ENCODE measurements around the gene ASIC1. TPM values are rescaled to one million over a fixed set of nuclear protein-coding genes. Genes with fewer than 3 reads are reported as not detected.

Gene ASIC1
- total and polyA plus RNA-seq, 2 experiments from 2014 or later = 0.76 to 1.5 TPM

DNA sequence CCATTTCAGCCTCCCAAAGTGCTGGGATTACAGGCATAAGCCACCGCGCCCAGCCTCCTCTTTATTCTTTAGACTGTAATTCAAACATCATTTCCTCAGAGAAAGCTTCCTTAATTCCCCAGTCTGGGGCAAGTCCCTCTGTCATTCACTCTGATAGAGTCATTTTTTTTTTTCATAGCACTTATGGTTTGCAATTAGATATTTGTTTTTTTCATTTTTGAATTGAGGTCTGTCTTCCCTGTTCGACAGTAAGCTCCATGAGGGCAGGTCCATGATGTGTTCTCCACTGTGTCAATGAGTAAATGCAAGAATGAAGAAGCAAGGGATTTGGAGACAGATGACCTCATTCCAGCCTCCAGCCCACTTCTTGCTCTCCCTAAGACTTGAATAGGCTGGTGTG is 12.1 kb downstream of the ASIC1 start:
- no peak overlapping the region for H3K4me2 ChIP-seq
- Mint-ChIP-seq H3K27me3 (ENCODE audit: insufficient read depth, low read depth, poor library complexity) (peaks cover 9% of the 10 kb centered on the region), H3K27ac (no peak overlapping the region), H3K4me3 (no peak overlapping the region), H3K9me3 (no peaks in the 10 kb centered on the region), H3K36me3 (ENCODE audit: low read depth) (no peaks in the 10 kb centered on the region; the same call in 2 of the 3 replicates), H3K4me1 (peaks cover 26% of the 10 kb centered on the region)
- no peaks in the 10 kb centered on the region for H3K79me2 ChIP-seq (replicated peaks; ENCODE audit: insufficient read depth)
- H4K20me1 ChIP-seq (replicated peaks; ENCODE audit: insufficient read depth) = no peaks in the 10 kb centered on the region
- ATAC-seq (no peak), DNase-seq (ENCODE audit: low spot score) (no peak)
- TF ChIP-seq JUNB (IDR thresholded peaks at IDR 0.05; ENCODE audit: unreplicated experiment) = no peak
- TF ChIP-seq ZNF114 (CRISPR knock-in tag; IDR thresholded peaks at IDR 0.05) = no peak
- no peak for TF ChIP-seq NANOG (IDR thresholded peaks at IDR 0.05; ENCODE audit: borderline replicate concordance)
- TF ChIP-seq, protein P1, sequence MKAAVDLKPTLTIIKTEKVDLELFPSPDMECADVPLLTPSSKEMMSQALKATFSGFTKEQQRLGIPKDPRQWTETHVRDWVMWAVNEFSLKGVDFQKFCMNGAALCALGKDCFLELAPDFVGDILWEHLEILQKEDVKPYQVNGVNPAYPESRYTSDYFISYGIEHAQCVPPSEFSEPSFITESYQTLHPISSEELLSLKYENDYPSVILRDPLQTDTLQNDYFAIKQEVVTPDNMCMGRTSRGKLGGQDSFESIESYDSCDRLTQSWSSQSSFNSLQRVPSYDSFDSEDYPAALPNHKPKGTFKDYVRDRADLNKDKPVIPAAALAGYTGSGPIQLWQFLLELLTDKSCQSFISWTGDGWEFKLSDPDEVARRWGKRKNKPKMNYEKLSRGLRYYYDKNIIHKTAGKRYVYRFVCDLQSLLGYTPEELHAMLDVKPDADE (IDR thresholded peaks at IDR 0.05) = no peak
- no peak for TF ChIP-seq CREB1 (CRISPR knock-in tag; IDR thresholded peaks at IDR 0.05; ENCODE audit: low read depth)
- TF ChIP-seq, protein P2, sequence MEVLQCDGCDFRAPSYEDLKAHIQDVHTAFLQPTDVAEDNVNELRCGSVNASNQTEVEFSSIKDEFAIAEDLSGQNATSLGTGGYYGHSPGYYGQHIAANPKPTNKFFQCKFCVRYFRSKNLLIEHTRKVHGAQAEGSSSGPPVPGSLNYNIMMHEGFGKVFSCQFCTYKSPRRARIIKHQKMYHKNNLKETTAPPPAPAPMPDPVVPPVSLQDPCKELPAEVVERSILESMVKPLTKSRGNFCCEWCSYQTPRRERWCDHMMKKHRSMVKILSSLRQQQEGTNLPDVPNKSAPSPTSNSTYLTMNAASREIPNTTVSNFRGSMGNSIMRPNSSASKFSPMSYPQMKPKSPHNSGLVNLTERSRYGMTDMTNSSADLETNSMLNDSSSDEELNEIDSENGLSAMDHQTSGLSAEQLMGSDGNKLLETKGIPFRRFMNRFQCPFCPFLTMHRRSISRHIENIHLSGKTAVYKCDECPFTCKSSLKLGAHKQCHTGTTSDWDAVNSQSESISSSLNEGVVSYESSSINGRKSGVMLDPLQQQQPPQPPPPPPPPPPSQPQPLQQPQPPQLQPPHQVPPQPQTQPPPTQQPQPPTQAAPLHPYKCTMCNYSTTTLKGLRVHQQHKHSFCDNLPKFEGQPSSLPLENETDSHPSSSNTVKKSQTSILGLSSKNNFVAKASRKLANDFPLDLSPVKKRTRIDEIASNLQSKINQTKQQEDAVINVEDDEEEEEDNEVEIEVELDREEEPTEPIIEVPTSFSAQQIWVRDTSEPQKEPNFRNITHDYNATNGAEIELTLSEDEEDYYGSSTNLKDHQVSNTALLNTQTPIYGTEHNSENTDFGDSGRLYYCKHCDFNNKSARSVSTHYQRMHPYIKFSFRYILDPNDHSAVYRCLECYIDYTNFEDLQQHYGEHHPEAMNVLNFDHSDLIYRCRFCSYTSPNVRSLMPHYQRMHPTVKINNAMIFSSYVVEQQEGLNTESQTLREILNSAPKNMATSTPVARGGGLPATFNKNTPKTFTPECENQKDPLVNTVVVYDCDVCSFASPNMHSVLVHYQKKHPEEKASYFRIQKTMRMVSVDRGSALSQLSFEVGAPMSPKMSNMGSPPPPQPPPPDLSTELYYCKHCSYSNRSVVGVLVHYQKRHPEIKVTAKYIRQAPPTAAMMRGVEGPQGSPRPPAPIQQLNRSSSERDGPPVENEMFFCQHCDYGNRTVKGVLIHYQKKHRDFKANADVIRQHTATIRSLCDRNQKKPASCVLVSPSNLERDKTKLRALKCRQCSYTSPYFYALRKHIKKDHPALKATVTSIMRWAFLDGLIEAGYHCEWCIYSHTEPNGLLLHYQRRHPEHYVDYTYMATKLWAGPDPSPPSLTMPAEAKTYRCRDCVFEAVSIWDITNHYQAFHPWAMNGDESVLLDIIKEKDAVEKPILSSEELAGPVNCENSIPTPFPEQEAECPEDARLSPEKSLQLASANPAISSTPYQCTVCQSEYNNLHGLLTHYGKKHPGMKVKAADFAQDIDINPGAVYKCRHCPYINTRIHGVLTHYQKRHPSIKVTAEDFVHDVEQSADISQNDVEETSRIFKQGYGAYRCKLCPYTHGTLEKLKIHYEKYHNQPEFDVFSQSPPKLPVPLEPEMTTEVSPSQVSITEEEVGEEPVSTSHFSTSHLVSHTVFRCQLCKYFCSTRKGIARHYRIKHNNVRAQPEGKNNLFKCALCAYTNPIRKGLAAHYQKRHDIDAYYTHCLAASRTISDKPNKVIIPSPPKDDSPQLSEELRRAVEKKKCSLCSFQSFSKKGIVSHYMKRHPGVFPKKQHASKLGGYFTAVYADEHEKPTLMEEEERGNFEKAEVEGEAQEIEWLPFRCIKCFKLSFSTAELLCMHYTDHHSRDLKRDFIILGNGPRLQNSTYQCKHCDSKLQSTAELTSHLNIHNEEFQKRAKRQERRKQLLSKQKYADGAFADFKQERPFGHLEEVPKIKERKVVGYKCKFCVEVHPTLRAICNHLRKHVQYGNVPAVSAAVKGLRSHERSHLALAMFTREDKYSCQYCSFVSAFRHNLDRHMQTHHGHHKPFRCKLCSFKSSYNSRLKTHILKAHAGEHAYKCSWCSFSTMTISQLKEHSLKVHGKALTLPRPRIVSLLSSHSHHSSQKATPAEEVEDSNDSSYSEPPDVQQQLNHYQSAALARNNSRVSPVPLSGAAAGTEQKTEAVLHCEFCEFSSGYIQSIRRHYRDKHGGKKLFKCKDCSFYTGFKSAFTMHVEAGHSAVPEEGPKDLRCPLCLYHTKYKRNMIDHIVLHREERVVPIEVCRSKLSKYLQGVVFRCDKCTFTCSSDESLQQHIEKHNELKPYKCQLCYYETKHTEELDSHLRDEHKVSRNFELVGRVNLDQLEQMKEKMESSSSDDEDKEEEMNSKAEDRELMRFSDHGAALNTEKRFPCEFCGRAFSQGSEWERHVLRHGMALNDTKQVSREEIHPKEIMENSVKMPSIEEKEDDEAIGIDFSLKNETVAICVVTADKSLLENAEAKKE (CRISPR knock-in tag; IDR thresholded peaks at IDR 0.05) = no peak
- TF ChIP-seq EZH2phosphoT487 (IDR thresholded peaks at IDR 0.05; ENCODE audit: unreplicated experiment) = no peak
- TF ChIP-seq, protein P3, sequence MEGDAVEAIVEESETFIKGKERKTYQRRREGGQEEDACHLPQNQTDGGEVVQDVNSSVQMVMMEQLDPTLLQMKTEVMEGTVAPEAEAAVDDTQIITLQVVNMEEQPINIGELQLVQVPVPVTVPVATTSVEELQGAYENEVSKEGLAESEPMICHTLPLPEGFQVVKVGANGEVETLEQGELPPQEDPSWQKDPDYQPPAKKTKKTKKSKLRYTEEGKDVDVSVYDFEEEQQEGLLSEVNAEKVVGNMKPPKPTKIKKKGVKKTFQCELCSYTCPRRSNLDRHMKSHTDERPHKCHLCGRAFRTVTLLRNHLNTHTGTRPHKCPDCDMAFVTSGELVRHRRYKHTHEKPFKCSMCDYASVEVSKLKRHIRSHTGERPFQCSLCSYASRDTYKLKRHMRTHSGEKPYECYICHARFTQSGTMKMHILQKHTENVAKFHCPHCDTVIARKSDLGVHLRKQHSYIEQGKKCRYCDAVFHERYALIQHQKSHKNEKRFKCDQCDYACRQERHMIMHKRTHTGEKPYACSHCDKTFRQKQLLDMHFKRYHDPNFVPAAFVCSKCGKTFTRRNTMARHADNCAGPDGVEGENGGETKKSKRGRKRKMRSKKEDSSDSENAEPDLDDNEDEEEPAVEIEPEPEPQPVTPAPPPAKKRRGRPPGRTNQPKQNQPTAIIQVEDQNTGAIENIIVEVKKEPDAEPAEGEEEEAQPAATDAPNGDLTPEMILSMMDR (conservative IDR thresholded peaks at IDR 0.05; ENCODE audit: low read depth in 2 of 2) = no peak
- no peak for TF ChIP-seq ZNF331 (CRISPR knock-in tag; IDR thresholded peaks at IDR 0.05; ENCODE audit: low read depth)
- no peak for TF ChIP-seq EZH2 (IDR thresholded peaks at IDR 0.05; ENCODE audit: low read depth, unreplicated experiment)
- TF ChIP-seq STAT1 (IDR thresholded peaks at IDR 0.05; ENCODE audit: unreplicated experiment) = no peak
- TF ChIP-seq, protein P4, sequence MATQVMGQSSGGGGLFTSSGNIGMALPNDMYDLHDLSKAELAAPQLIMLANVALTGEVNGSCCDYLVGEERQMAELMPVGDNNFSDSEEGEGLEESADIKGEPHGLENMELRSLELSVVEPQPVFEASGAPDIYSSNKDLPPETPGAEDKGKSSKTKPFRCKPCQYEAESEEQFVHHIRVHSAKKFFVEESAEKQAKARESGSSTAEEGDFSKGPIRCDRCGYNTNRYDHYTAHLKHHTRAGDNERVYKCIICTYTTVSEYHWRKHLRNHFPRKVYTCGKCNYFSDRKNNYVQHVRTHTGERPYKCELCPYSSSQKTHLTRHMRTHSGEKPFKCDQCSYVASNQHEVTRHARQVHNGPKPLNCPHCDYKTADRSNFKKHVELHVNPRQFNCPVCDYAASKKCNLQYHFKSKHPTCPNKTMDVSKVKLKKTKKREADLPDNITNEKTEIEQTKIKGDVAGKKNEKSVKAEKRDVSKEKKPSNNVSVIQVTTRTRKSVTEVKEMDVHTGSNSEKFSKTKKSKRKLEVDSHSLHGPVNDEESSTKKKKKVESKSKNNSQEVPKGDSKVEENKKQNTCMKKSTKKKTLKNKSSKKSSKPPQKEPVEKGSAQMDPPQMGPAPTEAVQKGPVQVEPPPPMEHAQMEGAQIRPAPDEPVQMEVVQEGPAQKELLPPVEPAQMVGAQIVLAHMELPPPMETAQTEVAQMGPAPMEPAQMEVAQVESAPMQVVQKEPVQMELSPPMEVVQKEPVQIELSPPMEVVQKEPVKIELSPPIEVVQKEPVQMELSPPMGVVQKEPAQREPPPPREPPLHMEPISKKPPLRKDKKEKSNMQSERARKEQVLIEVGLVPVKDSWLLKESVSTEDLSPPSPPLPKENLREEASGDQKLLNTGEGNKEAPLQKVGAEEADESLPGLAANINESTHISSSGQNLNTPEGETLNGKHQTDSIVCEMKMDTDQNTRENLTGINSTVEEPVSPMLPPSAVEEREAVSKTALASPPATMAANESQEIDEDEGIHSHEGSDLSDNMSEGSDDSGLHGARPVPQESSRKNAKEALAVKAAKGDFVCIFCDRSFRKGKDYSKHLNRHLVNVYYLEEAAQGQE (IDR thresholded peaks at IDR 0.05; ENCODE audit: unreplicated experiment) = no peak
- TF ChIP-seq POLR2AphosphoS5 (IDR thresholded peaks at IDR 0.05; ENCODE audit: low read depth) = no peak
- no peaks in the 10 kb centered on the region for H3K27me3 ChIP-seq (ENCODE audit: insufficient read depth)
- no peaks in the 10 kb centered on the region for H3K9me2 ChIP-seq (ENCODE audit: insufficient read depth)
- no peaks in the 10 kb centered on the region for H3K36me3 ChIP-seq (ENCODE audit: insufficient read depth)
- no peak overlapping the region for H2AFZ ChIP-seq
- peaks cover 7% of the 10 kb centered on the region; the same call in 1 of the 2 replicates for H3K4me1 ChIP-seq (ENCODE audit: insufficient read depth)
- H3F3A ChIP-seq (replicated peaks; ENCODE audit: low read depth) = no peaks in the 10 kb centered on the region
- no peak overlapping the region for H3K4me3 ChIP-seq
- no peak overlapping the region for H3K27ac ChIP-seq (ENCODE audit: low read depth)
